DMS153 (cell line): Measurements from ENCODE around the gene PCDHGB1.
"Not testable (repeated sequence)": the region's sequence is repeated elsewhere in the genome, so short reads cannot be mapped to it uniquely, and the experiment has no call there.

Source experiments
- DNase-seq: peaks from one replicate; lab custom pipeline; 2025; lab: John Stamatoyannopoulos, UW

Gene PCDHGB1

GRCh38 chr5:141346017-141346416 is 3.9 kb upstream of the PCDHGB1 start:
- DNase-seq, result not testable (repeated sequence)

- DNase-seq, result no peak
Observed at GRCh38 chr5:141351591-141351990, 1.7 kb downstream of the PCDHGB1 start.

- no peak for DNase-seq
Observed at GRCh38 chr5:141354900-141355469, 5.1 kb downstream of the PCDHGB1 start, which contains the start of gene PCDHGA4. PCDHGA4 (plus strand) TSS chr5:141355021; CDS start chr5:141355108, 87 bp downstream.

- no peak for DNase-seq
Observed at GRCh38 chr5:141355641-141356040, 5.7 kb downstream of the PCDHGB1 start.

- DNase-seq, result no peak
Observed at GRCh38 chr5:141356133-141356532, 6.2 kb downstream of the PCDHGB1 start.

GRCh38 chr5:141356950-141357349 is 7.1 kb downstream of the PCDHGB1 start:
- no peak for DNase-seq

GRCh38 chr5:141359790-141360426 is 10.0 kb downstream of the PCDHGB1 start, which contains the start of gene PCDHGB2:
PCDHGB2 (plus strand) TSS chr5:141359994; CDS start chr5:141360136, 142 bp downstream.
- no peak for DNase-seq

GRCh38 chr5:141360685-141361084 is 10.8 kb downstream of the PCDHGB1 start:
- no peak for DNase-seq

GRCh38 chr5:141362719-141363118 is 12.8 kb downstream of the PCDHGB1 start:
- no peak for DNase-seq

- DNase-seq, result no peak
Observed at GRCh38 chr5:141363952-141364660, 14.2 kb downstream of the PCDHGB1 start, which contains the start of gene PCDHGA5. PCDHGA5 (plus strand) TSS chr5:141364162; CDS start chr5:141364331, 169 bp downstream.

- no peak for DNase-seq
Observed at GRCh38 chr5:141366016-141366896, 16.4 kb downstream of the PCDHGB1 start.

- DNase-seq, result no peak
Observed at GRCh38 chr5:141369994-141370848, 20.3 kb downstream of the PCDHGB1 start, which contains the start of gene PCDHGB3. PCDHGB3 (plus strand) TSS chr5:141370242; CDS start chr5:141370395, 153 bp downstream.

GRCh38 chr5:141371572-141372475 is 21.9 kb downstream of the PCDHGB1 start:
- DNase-seq, result no peak

GRCh38 chr5:141373673-141374317 is 23.9 kb downstream of the PCDHGB1 start, which contains the start of gene PCDHGA6:
PCDHGA6 (plus strand) TSS chr5:141373891; CDS start chr5:141374084, 193 bp downstream.
- DNase-seq, result no peak

GRCh38 chr5:141374627-141375026 is 24.7 kb downstream of the PCDHGB1 start:
- DNase-seq, result no peak

GRCh38 chr5:141375444-141376155 is 25.7 kb downstream of the PCDHGB1 start:
- DNase-seq, result not testable (repeated sequence)

GRCh38 chr5:141382469-141383294 is 32.8 kb downstream of the PCDHGB1 start, which contains the start of gene PCDHGA7:
PCDHGA7 (plus strand) TSS chr5:141382742; CDS start chr5:141382900, 158 bp downstream.
- DNase-seq, result no peak
